Body of pancreas (tissue), 4 donors: Measurements from ENCODE around the gene MAP4K5. TPM values are rescaled to one million over a fixed set of nuclear protein-coding genes. Genes with fewer than 3 reads are reported as not detected.

Experiments used
- ATAC-seq: fragments of 150-250 bp; one replicate; pipeline ENCODE4 v1.9.1; 2016
- DNase-seq, 4 donors: peaks; one replicate each; pipeline ENCODE4 v3.0.0-alpha.2; 2019
- H3K27ac ChIP-seq, 4 donors: fragments of 200-600 bp; sonication (generic); 1 replicate in 3 of 4; 2 replicates in 1 of 4; pipeline versions ENCODE4 v1.5.1 to v1.6.1; 2016 to 2019; ENCODE audit warnings: mild to moderate bottlenecking in 1 of 4, mixed read lengths in 1 of 4, moderate library complexity in 1 of 4
- H3K27me3 ChIP-seq, 2 donors: fragments of 200-600 bp; sonication (generic); one replicate each; pipeline ENCODE4 v1.6.0; 2016; ENCODE audit warnings: mild to moderate bottlenecking in 1 of 2
- H3K36me3 ChIP-seq, 2 donors: fragments of 200-600 bp; sonication (generic); replicated peaks in 1 of 2; 2 replicates each; pipeline ENCODE4 v1.5.1; 2016; ENCODE audit warnings: low read depth in 2 of 2; ENCODE audit not compliant: insufficient read depth in 1 of 2
- H3K4me1 ChIP-seq: fragments of 200-600 bp; sonication (generic); one replicate; pipeline ENCODE4 v1.6.0; 2016
- H3K4me3 ChIP-seq, 2 donors: fragments of 200-600 bp; sonication (generic); 1 replicate in 1 of 2; 2 replicates in 1 of 2; pipeline ENCODE4 v1.5.1; 2016 to 2019
- H3K9me3 ChIP-seq, 3 donors: fragments of 200-600 bp; sonication (generic); 1 replicate in 2 of 3; 2 replicates in 1 of 3; pipeline ENCODE4 v1.5.1; 2016
- POLR2A ChIP-seq, 3 donors: fragments of 450-650 bp; IDR thresholded peaks; one replicate each; pipeline ENCODE4 v1.6.1; 2016; ENCODE audit warnings: antibody characterized with exemption in 3 of 3, mild to moderate bottlenecking in 2 of 3
- WGBS, 2 donors: methylation state at CpG; one replicate each; pipeline ENCODE4 v1.1.5; 2017; 5-methylcytosine and 5-hydroxymethylcytosine counted together
- intact Hi-C: fragments of 100-400 bp; cut with DNase I; formaldehyde crosslinking; loops from one replicate; pipeline ENCODE4 v1.15.1; 2023
- total RNA-seq, 2 donors: library from RNA; depleted of rRNA; stranded (reverse); fragments of >200 nt; gene quantifications; one replicate each; pipeline ENCODE4 v1.1.0, GENCODE V29; 2016
- TF ChIP-seq, protein P1 (sequence below), 7 experiments: fragments of 450-650 bp in 4 of 7; fragments of 200-600 bp in 3 of 7; sonication (generic) in 3 of 7; IDR thresholded peaks; one replicate each; pipeline ENCODE4 v1.5.1; 2016 to 2019; ENCODE audit warnings: antibody characterized with exemption in 7 of 7

Gene MAP4K5
- total RNA-seq, 2 donors from 2014 or later = 111 to 159 TPM

GRCh38 chr14:50476134-50476533 is 56.2 kb downstream of the MAP4K5 start:
- Histone ChIP-seq H3K36me3 (peaks cover 3 to 16% of the 10 kb centered on the region in 2 donors), H3K9me3 (peaks cover 0 to 2% (median 0%) of the 10 kb centered on the region in 3 donors), H3K4me3 (no peak overlapping the region), H3K4me1 (no peaks in the 10 kb centered on the region), H3K27me3 (no peaks in the 10 kb centered on the region), H3K27ac (no peak overlapping the region)
- ATAC-seq (no peak), DNase-seq (no peak)
- intact Hi-C loops = no loop called here
- no peak for TF ChIP-seq POLR2A (IDR thresholded peaks at IDR 0.05)
- TF ChIP-seq, protein P1, sequence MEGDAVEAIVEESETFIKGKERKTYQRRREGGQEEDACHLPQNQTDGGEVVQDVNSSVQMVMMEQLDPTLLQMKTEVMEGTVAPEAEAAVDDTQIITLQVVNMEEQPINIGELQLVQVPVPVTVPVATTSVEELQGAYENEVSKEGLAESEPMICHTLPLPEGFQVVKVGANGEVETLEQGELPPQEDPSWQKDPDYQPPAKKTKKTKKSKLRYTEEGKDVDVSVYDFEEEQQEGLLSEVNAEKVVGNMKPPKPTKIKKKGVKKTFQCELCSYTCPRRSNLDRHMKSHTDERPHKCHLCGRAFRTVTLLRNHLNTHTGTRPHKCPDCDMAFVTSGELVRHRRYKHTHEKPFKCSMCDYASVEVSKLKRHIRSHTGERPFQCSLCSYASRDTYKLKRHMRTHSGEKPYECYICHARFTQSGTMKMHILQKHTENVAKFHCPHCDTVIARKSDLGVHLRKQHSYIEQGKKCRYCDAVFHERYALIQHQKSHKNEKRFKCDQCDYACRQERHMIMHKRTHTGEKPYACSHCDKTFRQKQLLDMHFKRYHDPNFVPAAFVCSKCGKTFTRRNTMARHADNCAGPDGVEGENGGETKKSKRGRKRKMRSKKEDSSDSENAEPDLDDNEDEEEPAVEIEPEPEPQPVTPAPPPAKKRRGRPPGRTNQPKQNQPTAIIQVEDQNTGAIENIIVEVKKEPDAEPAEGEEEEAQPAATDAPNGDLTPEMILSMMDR (IDR thresholded peaks at IDR 0.05) = no peak
- WGBS, 2 donors = 98 to 100% methylated on average over 1 of the region's 1 CpG

DNA sequence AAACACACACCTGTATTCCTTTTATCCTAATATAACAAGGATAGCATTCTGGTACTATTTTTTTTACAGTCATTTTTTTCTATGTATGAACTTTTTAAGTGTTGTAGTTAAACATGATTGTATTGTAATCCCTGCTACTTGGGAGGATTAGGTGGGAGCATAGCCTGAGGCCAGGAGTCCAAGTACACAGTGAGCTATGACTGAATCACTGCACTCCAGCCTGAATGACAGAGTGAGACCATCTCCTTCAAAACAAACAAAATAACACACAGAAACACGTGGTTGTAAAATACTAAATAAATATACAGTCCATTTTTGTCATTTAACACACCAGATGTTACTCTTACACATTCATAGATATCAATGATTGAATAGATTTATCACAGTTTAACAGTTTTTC is 56.9 kb downstream of the MAP4K5 start:
- WGBS, 2 donors = 11 to 27% methylated on average over 1 of the region's 1 CpG
- TF ChIP-seq POLR2A (IDR thresholded peaks at IDR 0.05) = no peak
- TF ChIP-seq, protein P1 (IDR thresholded peaks at IDR 0.05) = no peak
- no peak overlapping the region for H3K27ac ChIP-seq
- DNase-seq (no peak), ATAC-seq (no peak)
- H3K36me3 ChIP-seq = peaks cover 6 to 16% of the 10 kb centered on the region in 2 donors
- no peak overlapping the region for H3K4me3 ChIP-seq
- H3K9me3 ChIP-seq = peaks cover 0 to 3% (median 0%) of the 10 kb centered on the region in 3 donors
- no peaks in the 10 kb centered on the region for H3K27me3 ChIP-seq
- intact Hi-C loops = no loop called here
- no peaks in the 10 kb centered on the region for H3K4me1 ChIP-seq

GRCh38 chr14:50471838-50472465 is 60.4 kb downstream of the MAP4K5 start:
- no peak for ATAC-seq
- H3K9me3 ChIP-seq = peaks cover 0 to 3% (median 0%) of the 10 kb centered on the region in 3 donors
- no peak for TF ChIP-seq POLR2A (IDR thresholded peaks at IDR 0.05)
- TF ChIP-seq, protein P1 (IDR thresholded peaks at IDR 0.05) = no peak
- H3K27me3 ChIP-seq = no peaks in the 10 kb centered on the region
- peaks cover 10 to 16% of the 10 kb centered on the region in 2 donors for H3K36me3 ChIP-seq
- intact Hi-C loops = no loop called here
- 73 to 80% methylated on average over 6 of the region's 6 CpGs for WGBS, 2 donors
- H3K4me1 ChIP-seq = no peaks in the 10 kb centered on the region
- H3K4me3 ChIP-seq = no peak overlapping the region
- no peak overlapping the region for H3K27ac ChIP-seq
- DNase-seq = no peak

DNA sequence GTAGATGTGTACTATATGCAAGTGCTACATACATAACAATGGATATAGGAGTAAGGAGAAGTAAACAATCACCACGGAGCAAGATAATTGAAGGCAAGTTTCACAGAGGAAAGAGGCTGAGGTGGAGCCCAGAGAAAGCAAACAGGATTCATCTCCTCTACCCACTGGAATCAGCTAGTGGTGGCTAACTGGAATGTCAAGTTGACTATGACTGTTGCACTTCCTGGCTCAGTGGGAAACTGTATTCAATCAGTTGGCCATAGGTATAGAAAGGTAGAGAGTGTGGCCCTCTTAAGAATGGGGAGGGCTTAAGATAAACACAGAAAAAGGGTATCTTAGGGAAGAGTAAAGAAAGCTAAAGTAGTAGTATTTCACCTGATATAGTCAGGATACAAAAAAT is 62.4 kb downstream of the MAP4K5 start:
- no peak for DNase-seq
- intact Hi-C loops = no loop called here
- no peak overlapping the region for H3K27ac ChIP-seq
- peaks cover 0 to 3% (median 0%) of the 10 kb centered on the region in 3 donors for H3K9me3 ChIP-seq
- WGBS, 2 donors = 55 to 68% methylated on average over 1 of the region's 1 CpG
- TF ChIP-seq, protein P1 (IDR thresholded peaks at IDR 0.05) = no peak
- TF ChIP-seq POLR2A (IDR thresholded peaks at IDR 0.05) = no peak
- no peaks in the 10 kb centered on the region for H3K4me1 ChIP-seq
- no peaks in the 10 kb centered on the region for H3K27me3 ChIP-seq
- ATAC-seq = no peak
- no peak overlapping the region for H3K4me3 ChIP-seq
- H3K36me3 ChIP-seq = peaks cover 10 to 16% of the 10 kb centered on the region in 2 donors

DNA sequence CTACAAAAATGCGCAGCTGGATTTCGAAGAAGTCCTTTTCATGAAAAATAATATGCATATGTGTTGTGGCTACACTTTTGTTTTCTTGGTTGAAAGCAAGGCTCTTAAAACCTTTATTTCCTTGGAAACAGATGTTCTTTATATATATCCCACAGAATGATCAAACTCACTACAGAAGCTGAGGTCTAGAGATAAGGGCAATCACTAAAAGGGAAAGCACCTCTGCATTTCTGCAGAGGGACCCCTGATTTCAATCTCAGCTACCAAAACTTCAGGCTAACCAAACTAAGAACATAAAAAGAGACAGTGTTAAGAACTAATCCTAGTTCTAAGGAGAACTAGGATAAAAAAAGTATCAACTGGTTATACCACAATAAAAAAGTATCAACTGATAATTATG is 70.3 kb downstream of the MAP4K5 start:
- Histone ChIP-seq H3K4me3 (no peak overlapping the region), H3K36me3 (peaks cover 0 to 10% of the 10 kb centered on the region in 2 donors), H3K4me1 (no peaks in the 10 kb centered on the region), H3K9me3 (no peaks in the 10 kb centered on the region), H3K27me3 (no peaks in the 10 kb centered on the region), H3K27ac (no peak overlapping the region)
- intact Hi-C loops = no loop called here
- ATAC-seq (no peak), DNase-seq (no peak)
- WGBS, 2 donors = 98 to 99% methylated on average over 2 of the region's 2 CpGs
- TF ChIP-seq, protein P1 (IDR thresholded peaks at IDR 0.05) = no peak
- no peak for TF ChIP-seq POLR2A (IDR thresholded peaks at IDR 0.05)
